Activated CD4-positive, alpha-beta T cell treated with anti-CD3 and anti-CD28 coated beads for 1 hour (primary cell): Measurements from ENCODE around the gene METTL27.
A peak's percentile ranks its signal among the peaks of the same experiment; 100 is the strongest.
"Not testable (repeated sequence)": the region's sequence is repeated elsewhere in the genome, so short reads cannot be mapped to it uniquely, and the experiment has no call there.

ENCODE experiments used
- DNase-seq: peaks from one replicate; pipeline ENCODE4 v3.0.0-alpha.2; 2020

The METTL27 gene

GRCh38 chr7:73842067-73842976 lies at the start of gene METTL27:
Gene METTL27, minus strand, starts transcription at chr7:73842516. Its CDS starts 376 bp downstream, at chr7:73842140.
- peak; percentile 82 for DNase-seq

- DNase-seq, result no peak
Measured at GRCh38 chr7:73891178-73891885, 49.0 kb upstream of the METTL27 start.

GRCh38 chr7:73890555-73891147 lies 48.3 kb upstream of the METTL27 start:
- no peak for DNase-seq

DNA sequence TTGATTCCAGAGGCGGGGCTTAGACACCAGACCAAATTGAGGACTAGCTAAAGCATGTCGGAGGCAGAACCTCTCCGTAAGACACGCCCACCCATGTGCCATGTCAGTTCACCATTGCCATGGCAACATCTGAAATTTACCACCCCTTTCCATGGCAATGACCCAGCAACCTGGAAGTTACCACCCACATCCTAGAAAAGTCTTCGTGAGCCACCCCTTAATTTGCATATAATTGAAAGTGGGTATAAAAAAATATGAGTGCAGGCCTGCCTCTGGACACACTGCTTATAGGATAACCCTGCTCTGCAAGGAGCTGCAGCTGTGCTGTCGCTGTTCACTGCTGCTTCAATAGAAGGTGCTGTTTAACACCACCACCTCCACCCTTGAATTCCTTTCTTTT lies 46.6 kb upstream of the METTL27 start:
- no peak for DNase-seq

- no peak for DNase-seq
Measured at GRCh38 chr7:73887762-73888161, 45.4 kb upstream of the METTL27 start.

- no peak for DNase-seq
Measured at GRCh38 chr7:73885975-73886798, 43.9 kb upstream of the METTL27 start.

DNA sequence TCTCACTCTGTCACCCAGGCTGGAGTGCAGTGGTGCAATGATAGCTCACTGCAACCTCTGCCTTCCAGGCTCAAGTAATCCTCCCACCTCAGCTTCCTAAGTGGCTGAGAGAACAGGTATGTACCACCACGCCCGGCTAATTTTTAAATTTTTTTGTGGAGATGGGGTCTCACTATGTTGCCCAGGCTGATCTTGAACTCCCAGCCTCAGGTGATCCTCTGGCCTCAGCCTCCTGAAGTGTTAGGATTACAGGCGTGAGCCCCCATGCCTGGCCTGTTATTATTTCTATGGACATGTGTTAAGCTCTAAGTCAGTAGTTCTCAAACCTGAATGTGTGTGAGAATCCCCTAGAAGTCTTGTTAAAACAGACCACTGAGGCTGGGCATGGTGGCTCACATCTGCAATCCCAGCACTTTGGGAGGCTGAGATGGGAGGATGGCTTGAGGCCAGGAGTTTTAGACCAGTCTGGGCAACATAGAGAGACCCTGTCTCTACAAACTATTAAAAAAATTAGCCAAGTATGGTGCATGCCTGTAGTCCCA lies 43.2 kb upstream of the METTL27 start:
- no peak for DNase-seq

GRCh38 chr7:73884867-73885422 lies 42.6 kb upstream of the METTL27 start:
- not testable (repeated sequence) for DNase-seq

GRCh38 chr7:73882047-73882402 lies 39.7 kb upstream of the METTL27 start:
- DNase-seq, result no peak

- DNase-seq, result no peak
Measured at GRCh38 chr7:73881352-73882046, 39.2 kb upstream of the METTL27 start.

- no peak for DNase-seq
Measured at GRCh38 chr7:73880755-73881328, 38.5 kb upstream of the METTL27 start.

- DNase-seq, result no peak
Measured at GRCh38 chr7:73879977-73880681, 37.8 kb upstream of the METTL27 start.

- DNase-seq, result no peak
Measured at GRCh38 chr7:73876973-73877372, 34.7 kb upstream of the METTL27 start.

DNA sequence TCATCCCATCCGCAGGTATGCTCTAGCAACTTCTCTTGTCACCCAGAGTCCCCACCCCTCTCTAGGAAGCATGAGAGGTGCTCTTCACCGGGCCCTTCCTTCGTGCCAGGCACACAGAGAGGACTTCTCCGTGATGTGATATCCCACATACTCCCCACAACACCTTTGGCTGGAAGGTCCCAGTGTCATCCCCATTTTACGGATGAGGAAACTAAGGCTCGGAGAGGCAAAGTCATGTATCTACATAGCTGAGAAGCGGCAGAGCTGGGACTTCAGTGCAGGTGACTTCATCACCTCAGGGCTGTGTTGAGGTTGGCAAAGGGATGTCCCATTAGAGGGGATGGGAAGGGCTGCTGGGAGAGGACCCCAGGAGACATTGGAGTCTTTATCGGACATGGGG lies 34.0 kb upstream of the METTL27 start:
- no peak for DNase-seq

DNA sequence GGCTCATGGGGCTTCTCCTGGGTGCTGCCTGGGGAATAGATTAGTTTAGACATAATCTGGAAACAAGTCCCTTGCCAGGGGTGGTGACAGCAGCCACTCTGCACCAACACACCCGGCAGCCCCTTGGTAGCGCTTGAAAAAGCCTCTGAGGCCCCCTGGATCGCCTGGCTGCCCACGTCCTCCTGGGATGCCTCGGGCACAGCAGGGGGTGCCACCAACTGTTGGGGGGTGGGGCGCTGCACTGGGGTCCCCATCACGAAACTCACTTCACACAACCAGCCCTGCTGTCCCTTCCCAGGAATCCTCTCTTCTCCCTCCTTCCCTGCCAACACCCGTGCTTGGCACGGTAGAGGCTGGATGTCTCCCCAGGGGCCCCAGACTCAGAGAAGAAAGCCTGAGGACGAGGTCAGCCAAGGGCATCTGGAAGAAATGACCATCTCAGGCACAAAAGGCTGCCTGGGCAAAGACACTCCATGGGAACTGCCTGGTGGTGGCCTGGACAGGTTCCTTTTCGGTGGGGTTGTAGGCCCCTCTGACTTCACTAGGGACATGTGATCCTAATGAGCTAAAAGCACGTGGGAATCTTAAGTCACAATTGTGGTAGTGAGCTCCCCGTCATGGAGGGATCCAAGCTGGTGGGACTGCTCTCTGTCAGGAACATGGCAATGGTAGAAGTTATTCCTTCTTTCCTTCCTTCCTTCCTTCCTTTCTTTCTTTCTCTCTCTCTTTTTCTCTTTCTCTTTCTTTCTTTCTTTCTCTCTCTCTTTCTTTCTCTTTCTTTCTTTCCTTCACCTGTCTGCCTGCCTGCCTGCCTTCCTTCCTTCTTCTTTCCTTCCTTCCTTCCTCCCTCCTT lies 30.0 kb upstream of the METTL27 start:
- DNase-seq, result no peak

GRCh38 chr7:73871163-73872011 lies 29.1 kb upstream of the METTL27 start:
- DNase-seq, result no peak

DNA sequence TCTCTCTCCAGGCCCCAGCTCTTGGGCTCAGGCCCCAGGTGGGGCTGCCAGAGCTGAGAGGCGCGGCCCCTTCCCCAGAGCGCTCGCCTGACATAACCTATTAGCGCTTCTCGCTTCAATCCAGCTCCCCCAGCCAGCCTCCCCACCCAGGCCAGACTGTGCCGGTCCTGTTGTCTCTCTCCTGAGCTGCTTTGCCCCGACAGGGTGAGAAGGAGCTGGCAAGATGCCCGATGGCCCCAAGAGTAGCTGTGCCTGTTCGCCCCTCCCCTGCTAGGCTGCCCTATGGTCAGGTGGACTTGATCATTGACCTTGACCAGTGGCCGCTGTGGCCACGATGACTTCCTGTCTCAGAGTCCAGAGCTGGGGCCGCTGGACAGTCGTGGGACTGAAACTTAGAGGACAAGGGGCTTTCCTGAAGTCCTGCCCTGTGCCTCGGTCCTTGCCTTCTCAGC lies 27.8 kb upstream of the METTL27 start:
- no peak for DNase-seq

DNA sequence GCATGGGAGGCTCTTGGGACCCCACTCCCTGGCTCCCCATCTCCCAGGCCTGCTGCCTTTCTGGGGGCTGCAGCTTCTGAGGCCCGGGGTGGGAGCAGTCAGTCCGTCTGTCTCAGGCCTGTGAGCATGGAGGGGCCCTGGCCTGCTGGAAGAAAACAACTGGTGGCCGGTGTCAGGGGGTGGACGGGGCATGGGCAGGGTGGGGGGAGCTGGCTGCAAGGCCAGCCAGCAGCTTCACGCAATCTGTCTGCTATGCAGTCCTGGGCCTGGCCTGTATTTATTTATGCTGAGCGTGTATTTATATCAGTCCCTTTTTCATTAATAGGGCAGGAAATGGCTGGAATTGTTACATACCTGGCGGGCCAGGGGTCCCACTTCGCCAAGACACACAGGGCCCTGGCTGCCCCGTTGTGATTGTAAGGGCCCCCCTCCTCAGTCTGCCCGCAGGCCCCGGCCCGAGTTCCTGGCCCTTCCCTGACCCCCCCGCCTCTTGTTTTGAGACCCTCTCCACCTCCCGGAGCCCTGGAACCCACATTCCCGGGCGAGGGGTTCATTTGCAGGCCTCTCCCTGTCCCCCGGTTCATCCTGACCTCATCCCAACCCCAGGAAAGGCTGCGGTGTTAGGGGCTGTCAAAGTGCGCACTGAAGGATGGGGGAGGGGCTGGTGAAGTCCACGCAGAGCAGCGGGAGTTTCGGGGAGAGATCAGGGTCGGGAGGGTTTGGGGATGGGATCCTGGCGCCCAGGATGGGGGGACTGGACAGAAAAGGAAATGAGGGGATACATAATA lies 26.9 kb upstream of the METTL27 start:
- DNase-seq, result no peak
